Stomach (tissue), 4 donors: Measurements from ENCODE around the gene RNU1-3.
"Not testable (repeated sequence)": the region's sequence is repeated elsewhere in the genome, so short reads cannot be mapped to it uniquely, and the experiment has no call there.

ENCODE experiments used
- CTCF ChIP-seq, 7 experiments: fragments of 450-650 bp in 4 of 7; fragments of 200-600 bp in 3 of 7; sonication (generic) in 3 of 7; IDR thresholded peaks; one replicate each; pipeline ENCODE4 v1.5.1; 2016 to 2019; ENCODE audit warnings: antibody characterized with exemption in 7 of 7, control low read depth in 2 of 7, mild to moderate bottlenecking in 1 of 7
- EP300 ChIP-seq: sonication (generic); formaldehyde crosslinking; IDR thresholded peaks from one replicate; pipeline ENCODE4 v1.6.1; 2017; ENCODE audit warnings: antibody characterized with exemption
- POLR2A ChIP-seq, 4 donors: fragments of 450-650 bp; IDR thresholded peaks; one replicate each; pipeline ENCODE4 v1.6.1; 2016; ENCODE audit warnings: antibody characterized with exemption in 4 of 4, control low read depth in 2 of 4, mild to moderate bottlenecking in 1 of 4, moderate library complexity in 1 of 4

GRCh38 chr1:16673976-16674375, 7.2 kb upstream of the RNU1-3 start:
- TF ChIP-seq POLR2A (IDR thresholded peaks at IDR 0.05); EP300; CTCF (IDR thresholded peaks at IDR 0.05): not testable (repeated sequence)
